Renal cortex interstitium (tissue), 11 donors: ENCODE results near the gene PTGER2. TPM values are rescaled to one million over a fixed set of nuclear protein-coding genes. Genes with fewer than 3 reads are reported as not detected.

Experiments used
- DNase-seq, 11 donors: peaks; one replicate each; pipeline ENCODE4 v3.0.0-alpha.2; 2013; ENCODE audit warnings: low read depth in 9 of 11, low spot score in 4 of 11; ENCODE audit errors: extremely low read depth in 1 of 11
- polyA plus RNA-seq, 3 donors: library from polyadenylated mRNA; unstranded; fragments of 120-200 nt; gene quantifications; one replicate each; pipeline ENCODE4 v1.2.1, GENCODE V29; 2013; ENCODE audit not compliant: insufficient read length in 3 of 3

The PTGER2 gene
- polyA plus RNA-seq, 3 donors: 6.6 to 7.2 (median 6.8) TPM

DNA sequence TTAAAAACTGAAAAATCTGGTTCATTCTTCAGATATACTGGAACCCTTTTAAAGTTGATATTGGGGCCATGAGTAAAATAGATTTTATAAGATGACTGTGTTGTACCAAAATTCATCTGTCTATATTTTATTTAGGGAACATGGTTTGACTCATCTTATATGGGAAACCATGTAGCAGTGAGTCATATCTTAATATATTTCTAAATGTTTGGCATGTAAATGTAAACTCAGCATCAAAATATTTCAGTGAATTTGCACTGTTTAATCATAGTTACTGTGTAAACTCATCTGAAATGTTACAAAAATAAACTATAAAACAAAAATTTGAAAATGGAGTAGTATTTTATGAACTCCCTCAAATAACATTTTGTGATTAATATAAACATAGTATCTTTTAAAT is 14.2 kb downstream of the PTGER2 start:
- no peak for DNase-seq

DNA sequence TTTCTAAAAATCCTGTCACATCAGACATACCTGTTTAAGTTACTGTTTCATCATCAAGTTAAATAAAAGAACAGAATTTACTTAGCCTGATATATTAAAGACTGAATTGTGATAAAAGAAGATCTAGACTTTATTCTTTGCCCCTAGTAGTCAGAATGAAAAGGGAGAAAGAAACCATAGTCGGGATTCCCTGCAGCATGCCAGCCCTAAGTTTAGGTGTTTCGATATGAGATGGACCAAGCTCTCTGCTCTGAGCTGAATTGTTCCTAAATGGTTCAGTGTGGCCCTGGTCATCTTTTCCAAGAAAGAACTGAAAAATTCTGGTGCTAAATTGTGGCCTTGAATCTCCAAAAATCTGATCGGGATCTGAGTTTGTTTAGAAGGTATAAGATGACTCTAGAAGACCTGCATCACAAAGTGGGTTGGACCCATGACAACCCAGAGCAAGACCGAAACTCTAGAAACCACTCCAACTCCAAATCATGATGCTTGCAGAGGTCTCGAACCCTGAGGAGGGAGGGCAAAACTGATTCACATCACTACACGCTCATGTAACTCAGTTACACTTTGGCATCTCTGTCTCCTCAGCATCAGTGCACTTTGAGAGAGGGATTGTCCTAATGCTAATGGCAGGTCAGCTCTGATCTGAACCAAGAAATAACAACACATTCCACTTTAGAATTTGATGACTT is 15.7 kb downstream of the PTGER2 start:
- DNase-seq: no peak

DNA sequence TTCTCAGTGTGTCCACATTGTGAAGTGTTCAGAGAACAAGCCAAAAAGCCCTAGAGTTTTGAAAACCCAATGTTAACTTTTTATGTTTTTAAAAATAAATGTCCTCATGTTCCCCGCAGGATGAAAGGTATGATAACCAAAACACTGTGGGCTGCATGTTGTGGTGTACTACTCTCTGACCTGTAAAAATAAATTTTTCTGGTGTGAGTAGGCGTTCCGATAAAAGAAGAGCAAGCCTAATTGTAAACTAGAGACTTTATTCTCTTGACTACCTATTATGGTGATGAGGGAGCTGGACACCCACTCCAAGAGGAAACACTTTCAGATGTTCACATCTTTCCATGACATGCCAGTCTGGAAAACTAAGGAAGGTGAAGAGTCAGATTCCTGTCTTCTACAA is 18.2 kb downstream of the PTGER2 start:
- DNase-seq: no peak

DNA sequence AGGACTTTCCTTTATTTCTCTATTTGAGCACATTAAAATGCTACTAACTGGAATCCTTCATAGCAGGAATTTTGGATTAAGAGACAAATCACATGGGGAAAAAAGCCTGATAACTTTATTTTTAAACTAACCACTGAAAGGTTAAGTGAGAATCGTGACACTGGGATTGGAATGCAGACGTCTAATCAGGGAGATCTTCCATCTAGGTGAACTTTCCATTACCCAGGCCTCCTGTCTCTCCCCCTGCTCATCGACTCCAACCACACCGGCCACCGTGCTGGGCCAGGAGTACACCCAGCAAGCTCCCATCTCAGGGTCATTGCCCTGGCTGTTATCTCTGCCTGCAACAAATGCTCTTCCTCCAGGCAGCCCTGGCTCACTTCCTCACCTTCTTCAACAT is 19.0 kb downstream of the PTGER2 start:
- no peak for DNase-seq

DNA sequence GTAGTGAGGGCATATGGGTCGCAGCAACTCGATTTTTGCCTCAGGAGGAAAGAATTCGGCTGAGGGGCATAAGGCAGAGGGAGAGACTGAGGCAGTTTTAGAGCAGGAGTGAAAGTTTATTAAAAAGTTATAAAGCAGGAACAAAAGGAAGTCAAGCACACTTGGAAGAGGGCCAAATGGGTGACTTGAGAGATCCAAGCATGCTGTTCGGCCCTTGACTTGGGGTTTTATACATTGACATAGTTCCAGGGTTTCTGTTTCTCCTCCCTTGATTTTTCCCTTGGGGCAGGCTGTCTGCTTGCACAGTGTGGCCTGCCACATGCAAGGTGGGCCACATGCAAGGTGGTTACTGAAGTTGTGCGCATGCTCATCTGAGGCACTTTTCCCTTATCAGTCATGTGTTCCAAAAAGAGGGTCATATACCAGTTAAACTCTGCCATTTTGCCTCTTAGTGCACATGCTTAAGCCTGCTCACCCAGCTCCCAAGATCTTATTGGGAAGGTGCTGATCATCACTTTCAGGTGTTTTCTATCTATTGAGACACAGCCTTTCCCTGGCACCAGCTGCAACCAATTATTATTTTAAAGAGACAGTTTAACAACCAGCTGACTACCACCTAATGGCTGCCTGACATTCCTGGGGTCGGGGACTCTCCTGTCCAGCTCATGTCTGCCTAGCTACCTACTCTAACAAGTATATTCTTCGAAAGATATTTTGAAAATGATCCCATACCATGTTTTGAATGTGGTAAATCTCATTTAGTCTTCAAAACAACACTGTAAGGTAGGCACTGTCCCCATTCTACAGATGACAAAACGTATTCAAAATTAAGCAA is 19.9 kb downstream of the PTGER2 start:
- DNase-seq: peak in 2 of 11 donors; percentile 30 to 32

DNA sequence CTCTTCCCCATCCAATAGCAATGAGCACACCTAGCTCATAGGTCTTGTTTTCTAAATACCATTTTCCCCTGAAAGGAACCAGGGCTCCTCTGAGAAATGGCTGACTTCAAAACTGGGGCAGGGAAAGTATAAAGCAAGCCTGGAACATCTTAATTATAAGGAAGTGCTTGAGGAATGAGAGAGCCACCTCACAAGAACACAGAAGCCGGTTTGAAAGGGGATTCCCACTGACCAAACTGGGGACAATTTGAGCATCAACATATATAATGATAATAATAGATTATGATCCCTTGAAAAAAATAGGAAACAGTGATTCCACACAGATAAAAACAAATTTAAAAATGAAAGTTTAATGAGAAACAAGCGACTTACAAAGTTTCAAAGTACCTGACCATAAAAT is 22.1 kb downstream of the PTGER2 start:
- DNase-seq: no peak

DNA sequence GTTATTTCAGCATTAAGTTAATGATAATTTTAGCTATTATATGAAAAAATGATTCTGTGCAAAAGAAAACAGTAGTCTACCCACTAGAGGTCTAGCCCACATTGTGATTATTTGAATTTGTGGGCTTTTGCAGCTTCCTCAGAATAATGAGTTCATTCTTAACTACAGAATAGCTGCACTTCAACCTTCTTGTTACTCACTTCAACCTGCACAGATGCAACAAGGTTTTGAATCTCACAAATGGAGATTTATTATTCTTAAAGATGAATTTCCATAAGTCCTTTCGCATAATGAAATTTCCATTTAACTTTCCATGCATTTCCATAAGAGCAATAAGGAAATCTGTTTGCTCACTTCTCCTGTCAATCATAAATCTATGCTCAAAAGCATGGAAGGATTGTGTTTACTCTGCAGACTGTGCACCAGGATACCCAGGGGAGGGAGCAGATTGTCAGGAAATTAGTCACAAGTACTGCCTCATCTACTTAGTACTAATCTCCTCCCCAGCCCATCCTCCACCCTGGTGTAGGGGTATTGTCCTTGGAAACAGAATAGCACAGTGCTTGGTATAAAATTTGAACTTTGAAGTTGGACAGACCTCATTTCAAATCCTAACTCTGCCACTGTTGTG is 24.1 kb downstream of the PTGER2 start:
- DNase-seq: no peak

DNA sequence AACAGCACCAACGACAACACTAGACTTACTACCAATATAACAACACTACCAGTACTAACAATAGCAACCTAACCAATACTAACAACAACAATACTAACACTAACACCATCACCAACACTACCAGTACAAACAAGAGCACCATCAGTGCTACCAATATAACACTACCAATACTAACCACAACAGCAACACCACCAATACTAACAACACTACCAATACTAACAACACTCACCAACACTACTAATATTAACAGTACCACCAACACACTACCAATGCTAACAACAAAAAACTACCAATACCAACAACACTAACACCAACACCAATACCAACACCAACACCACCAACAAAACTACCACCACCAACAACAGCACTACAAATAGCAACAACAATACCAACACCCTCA is 25.1 kb downstream of the PTGER2 start:
- DNase-seq: no peak

DNA sequence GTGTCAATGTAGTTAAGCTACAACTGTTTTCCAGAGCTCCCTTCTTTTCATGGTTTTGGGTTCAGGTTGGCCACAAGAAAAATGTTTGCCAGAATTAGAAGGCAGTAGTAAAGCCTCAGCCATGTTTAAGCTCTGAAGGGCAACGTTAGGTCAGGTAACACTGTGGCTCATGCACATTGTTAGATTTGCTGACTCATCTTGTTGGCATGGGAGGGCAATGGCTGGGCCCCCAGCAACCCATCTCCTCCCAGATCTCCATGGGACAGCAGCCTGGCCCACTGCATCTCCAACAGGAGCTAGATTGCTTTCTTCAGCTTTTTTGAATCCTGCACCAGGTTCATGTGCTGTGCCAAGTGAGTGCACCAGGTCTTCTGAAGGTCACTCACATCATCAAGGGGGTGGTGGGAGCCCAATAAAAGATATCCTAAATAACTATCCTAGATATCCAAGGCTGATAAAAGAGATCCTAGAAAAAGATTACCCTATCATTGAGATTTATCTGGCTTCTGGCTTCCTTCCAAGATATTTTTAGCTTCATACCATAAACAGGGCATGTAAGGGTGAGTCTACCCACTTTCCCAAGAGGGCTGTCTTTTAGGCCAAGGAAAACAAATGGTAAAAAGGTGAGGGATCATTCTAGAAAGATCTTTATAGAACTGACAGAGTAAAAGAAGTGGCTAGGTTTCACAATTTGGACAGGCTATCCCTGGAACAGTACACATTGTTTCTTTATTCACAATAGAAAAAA is 28.9 kb downstream of the PTGER2 start:
- DNase-seq: no peak

DNA sequence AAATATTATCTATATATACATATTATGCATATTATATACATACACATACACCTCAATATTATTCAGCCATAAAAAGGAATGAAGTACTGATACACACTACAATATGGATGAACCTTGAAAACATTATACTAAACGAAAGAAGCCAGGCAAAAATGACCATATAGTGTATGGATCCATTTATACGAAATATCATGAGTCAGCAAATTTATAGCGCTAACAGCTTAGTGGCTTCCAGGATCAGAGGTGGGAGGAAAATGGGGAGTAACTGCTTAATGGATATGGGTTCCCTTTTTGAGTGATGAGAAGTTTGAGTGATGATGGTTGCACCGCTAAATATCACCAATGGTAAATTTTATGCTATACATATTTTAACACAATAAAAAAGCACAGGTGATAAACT is 32.7 kb downstream of the PTGER2 start:
- DNase-seq: no peak

DNA sequence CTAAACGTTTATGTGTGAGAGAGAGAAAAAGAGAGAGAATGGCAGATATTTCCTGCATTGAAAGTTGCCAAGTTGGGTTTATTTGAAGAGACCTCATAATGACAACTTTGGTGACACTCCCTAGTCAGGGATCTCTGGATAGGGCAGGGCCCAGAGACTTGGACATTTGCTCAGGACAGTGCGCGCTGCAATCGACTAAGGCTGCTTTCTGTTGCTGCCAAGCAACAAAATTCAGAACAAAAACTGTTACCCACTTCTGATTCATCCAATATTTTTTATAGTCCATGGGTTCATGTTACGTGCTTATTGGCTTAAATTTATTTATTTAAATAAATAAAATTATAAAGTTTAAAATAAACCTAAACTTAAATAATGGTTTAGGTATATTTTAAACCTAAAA is 34.2 kb downstream of the PTGER2 start:
- DNase-seq: no peak

DNA sequence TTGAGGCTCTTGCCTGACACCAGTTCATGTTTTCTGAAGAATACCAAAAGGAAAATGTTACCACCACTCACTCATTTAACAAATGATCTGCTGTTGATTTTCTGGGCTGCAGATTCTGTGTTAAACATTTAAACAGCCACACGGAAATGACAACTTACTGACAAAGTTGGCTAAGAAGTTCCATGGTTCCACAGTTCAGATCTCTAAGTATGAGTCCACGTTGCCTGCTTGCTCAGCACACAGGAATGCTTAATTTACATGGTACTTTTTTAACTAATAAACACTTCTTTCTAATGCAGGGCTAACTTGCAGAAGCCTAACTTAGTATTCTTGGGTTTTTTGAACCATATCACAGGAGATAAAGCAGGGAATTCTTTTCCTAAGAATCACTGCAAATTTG is 34.7 kb downstream of the PTGER2 start:
- no peak for DNase-seq

DNA sequence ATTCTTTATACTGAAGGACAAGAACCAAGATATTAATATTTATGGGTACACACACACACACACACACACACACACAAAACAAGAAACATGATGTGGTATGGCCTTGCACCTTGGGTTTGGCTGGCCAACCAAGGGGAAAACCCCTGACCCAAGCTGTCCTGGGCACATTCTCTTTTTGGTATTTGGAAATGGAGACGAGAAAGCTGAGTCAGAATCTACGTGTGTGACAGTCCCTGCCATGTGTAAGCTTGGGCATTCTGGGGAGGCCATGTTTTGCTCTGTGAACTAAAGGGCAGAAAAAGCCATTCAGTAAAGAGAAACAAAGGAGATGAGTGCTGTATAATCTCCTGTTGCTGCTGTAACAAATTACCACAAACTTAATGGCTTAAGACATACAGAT is 35.6 kb downstream of the PTGER2 start:
- no peak for DNase-seq

DNA sequence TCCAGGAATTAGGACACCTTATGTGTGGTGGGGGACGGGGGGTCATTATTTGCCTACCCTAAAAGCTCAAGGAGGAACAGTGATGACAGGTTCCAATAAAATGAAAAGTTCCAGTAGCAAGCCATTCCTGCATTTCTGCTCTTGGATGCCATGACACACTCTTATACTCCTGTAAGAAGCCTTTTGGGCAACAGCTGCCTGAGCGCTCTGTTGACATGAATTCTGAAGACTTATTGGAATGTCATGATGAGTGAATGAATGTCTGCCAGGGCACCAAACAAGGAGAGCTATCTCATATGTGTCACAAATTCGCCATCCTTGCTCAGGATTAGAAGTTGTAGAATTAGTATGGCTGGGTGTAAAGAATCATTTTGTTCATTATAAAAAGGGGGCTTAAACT is 36.3 kb downstream of the PTGER2 start:
- DNase-seq: no peak

DNA sequence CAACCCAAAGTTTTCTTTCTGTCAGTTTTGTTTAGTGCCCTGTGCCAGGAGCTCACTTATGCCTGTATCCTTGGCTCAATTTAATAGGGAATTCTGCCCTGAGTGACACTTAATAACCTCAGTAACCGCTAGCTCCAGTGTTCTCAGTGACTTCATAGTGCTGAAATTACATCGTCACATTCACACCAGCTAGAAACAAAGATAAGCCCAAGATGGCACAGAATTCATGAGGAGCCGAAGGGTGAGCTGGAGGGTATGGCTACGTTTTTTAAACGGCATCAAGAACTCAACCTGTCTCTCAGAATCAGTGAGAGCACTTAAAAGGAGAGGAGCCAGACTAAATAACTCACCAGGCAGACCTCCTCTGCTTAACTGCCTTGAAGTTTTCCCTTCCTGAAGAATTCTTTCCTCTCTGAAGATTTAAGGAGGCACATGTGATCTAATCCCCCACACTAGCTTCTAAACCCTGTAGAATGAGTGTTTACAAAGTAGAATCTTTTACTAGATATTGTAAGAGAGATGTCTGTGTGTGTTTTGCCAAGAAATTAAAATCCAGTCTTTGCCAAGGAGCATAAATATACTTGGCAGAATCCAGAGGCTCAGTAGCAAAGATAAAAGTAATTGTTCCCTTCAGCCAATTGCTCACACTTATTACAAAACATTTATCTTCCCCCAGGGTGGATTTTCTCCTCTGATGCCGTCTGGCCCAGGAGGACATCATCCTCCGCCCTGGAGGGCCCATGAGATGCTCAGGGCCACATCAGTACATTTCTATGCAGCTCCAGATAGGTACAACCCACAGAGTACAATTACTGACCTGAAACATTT is 37.3 kb downstream of the PTGER2 start:
- DNase-seq: peak in 5 of 11 donors; percentile 66 to 76 (median 68)

DNA sequence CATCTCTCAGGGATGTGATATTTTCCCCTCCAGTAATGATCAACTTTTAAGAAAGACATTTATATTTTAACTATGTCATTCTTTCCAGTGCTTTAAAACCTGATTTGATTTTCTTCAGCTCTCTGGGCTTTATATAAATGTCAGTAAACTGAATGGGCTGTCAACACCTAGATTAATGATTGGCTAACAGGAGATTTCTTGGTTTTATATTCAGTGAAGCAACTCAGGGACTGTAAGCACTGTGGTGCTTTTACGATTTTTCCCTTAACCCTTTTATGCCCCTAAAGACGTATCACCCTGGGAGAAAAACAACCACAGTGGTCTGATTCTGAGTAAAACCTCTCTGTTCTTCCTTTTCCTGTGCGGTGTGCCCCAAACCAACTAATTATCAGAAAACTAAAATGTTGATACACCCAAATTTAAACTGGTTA is 38.0 kb downstream of the PTGER2 start:
- DNase-seq: peak in 3 of 11 donors; percentile 39 to 74 (median 60)

DNA sequence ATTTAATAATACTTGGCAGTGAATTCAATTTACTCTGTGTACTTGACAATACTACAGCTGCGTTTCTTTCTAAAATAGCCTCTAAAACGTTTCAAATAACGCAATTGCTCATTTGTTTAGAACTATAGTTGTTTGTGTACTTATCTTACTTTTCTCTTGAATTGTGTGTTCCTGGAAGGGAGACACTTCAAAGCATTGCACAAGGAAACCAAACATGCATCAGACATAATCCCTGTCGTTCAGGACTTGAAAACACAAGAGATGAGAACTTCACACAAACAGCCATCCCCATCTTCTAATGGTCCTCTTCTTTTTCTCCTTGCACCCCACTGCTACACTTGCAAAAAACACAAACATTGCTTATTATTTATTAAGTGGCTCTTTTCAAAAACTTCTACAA is 38.5 kb downstream of the PTGER2 start:
- no peak for DNase-seq

DNA sequence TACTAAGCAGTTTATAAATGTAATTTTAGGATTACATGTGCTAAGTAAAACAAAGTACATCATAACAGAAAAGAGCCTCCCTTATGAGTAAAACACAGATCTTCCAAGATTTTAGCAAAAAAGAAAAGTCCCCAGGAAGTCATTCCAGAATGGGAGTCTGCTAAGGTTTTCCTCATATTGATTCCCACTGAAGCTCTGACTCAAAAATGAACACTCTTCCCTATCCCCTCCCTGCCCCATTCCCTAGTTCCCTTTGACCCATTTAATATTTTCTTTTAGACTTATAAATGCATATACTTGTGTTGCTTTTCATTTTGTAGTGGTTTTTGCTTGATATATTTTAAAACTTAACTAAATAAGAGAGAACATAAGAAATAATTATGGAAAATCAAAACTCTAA is 40.1 kb downstream of the PTGER2 start:
- DNase-seq: no peak

DNA sequence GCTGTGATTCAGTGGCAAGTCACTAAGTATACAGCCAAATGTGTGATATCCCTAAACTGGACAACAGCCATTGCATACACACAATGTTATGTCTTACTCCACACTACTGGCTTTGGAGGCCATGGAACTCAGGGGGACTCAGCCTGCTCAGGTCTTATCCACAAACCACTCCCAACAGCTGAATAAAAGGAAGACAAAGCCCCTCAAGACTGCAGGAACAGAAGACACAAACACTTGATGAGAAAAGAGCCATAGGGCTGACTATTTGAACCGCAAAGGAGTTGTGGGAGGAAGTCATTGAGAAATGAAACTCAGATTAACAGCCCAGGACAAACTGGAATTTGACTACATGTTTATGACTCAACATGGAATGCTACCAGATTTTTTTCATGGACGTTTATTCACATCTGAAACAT is 40.9 kb downstream of the PTGER2 start:
- DNase-seq: peak in 1 of 11 donors; percentile 54
